IMR-90 (cell line): ENCODE results near the gene TIAM1. TPM values are rescaled to one million over a fixed set of nuclear protein-coding genes. Genes with fewer than 3 reads are reported as not detected.

Source experiments
- ATAC-seq: fragments of 200-7000 bp; cut with Tn5 transposase; 2 replicates; pipeline ENCODE4 v1.9.1; 2020; ENCODE audit warnings: low read depth, mild to moderate bottlenecking, moderate library complexity
- BruUV-seq: library from RNA; stranded (reverse); fragments of 400-500 nt; replicated peaks from 2 replicates; lab custom pipeline; 2021; lab: Mats Ljungman, UMichigan
- CTCF ChIA-PET: fragments of 300-600 bp; formaldehyde crosslinking; extraction: SDS; loops from one replicate; lab custom pipeline; 2021; ENCODE audit warnings: antibody characterized with exemption; lab: Yijun Ruan, JAX
- POLR2A ChIA-PET: fragments of 300-600 bp; sonication (Branson Sonifier 250); formaldehyde crosslinking; loops from one replicate; lab custom pipeline; 2022; ENCODE audit warnings: antibody characterized with exemption; ENCODE audit not compliant: unreplicated experiment; lab: Charles Lee
- DNase-seq: peaks from one replicate; pipeline ENCODE4 v3.0.0; 2013
- H2AFZ ChIP-seq: replicated peaks from 2 replicates; pipeline ENCODE3; 2013; ENCODE audit warnings: low read length, mild to moderate bottlenecking; ENCODE audit not compliant: poor library complexity
- H2AK5ac ChIP-seq: 2 replicates; pipeline ENCODE4 v1.6.1; 2013; ENCODE audit warnings: low read depth, low read length, inconsistent platforms
- H2AK9ac ChIP-seq: replicated peaks from 2 replicates; pipeline ENCODE3; 2013; ENCODE audit warnings: mild to moderate bottlenecking, low read depth, low read length, moderate library complexity; ENCODE audit not compliant: poor library complexity
- H2BK120ac ChIP-seq: 2 replicates; pipeline ENCODE4 v1.6.1; 2013; ENCODE audit warnings: low read depth, low read length, inconsistent platforms
- H2BK15ac ChIP-seq: 3 replicates; pipeline ENCODE4 v1.6.1; 2013; ENCODE audit warnings: low read depth, low read length, inconsistent platforms
- H2BK20ac ChIP-seq: 2 replicates; pipeline ENCODE4 v1.6.1; 2013; ENCODE audit warnings: low read depth, mild to moderate bottlenecking, inconsistent platforms, low read length, moderate library complexity
- H2BK5ac ChIP-seq: 2 replicates; pipeline ENCODE4 v1.6.1; 2013; ENCODE audit warnings: mild to moderate bottlenecking, low read depth, low read length, inconsistent platforms; ENCODE audit not compliant: poor library complexity, severe bottlenecking
- H3K14ac ChIP-seq: replicated peaks from 2 replicates; pipeline ENCODE4 v1.6.1; 2013; ENCODE audit warnings: low read depth, low read length, inconsistent platforms
- H3K18ac ChIP-seq: 2 replicates; pipeline ENCODE4 v1.6.1; 2013; ENCODE audit warnings: low read depth, low read length, control low read depth
- H3K23ac ChIP-seq: 2 replicates; pipeline ENCODE4 v1.6.1; 2013; ENCODE audit warnings: low read depth, low read length, inconsistent platforms
- H3K27ac ChIP-seq: 2 replicates; pipeline ENCODE4 v1.5.1; 2013; ENCODE audit warnings: mild to moderate bottlenecking, control low read depth, low read length; ENCODE audit not compliant: insufficient read depth
- H3K27me3 ChIP-seq: 2 replicates; pipeline ENCODE4 v1.6.1; 2013; ENCODE audit warnings: low read length; ENCODE audit not compliant: control insufficient read depth, insufficient read depth
- H3K36me3 ChIP-seq: 2 replicates; pipeline ENCODE4 v1.6.1; 2013; ENCODE audit warnings: low read length, mixed read lengths; ENCODE audit not compliant: control insufficient read depth, insufficient read depth
- H3K4ac ChIP-seq: 2 replicates; pipeline ENCODE4 v1.6.1; 2013; ENCODE audit warnings: low read depth, low read length, inconsistent platforms
- H3K4me1 ChIP-seq: 2 replicates; pipeline ENCODE4 v1.6.1; 2013; ENCODE audit warnings: low read length, mixed read lengths; ENCODE audit not compliant: control insufficient read depth, insufficient read depth
- H3K4me2 ChIP-seq: 2 replicates; pipeline ENCODE4 v1.6.1; 2013; ENCODE audit warnings: low read depth, mild to moderate bottlenecking, control low read depth, low read length, moderate library complexity
- H3K4me3 ChIP-seq: 2 replicates; pipeline ENCODE4 v1.5.1; 2013; ENCODE audit warnings: low read depth, mild to moderate bottlenecking, control low read depth, low read length, moderate library complexity; ENCODE audit not compliant: insufficient read depth
- H3K56ac ChIP-seq: 2 replicates; pipeline ENCODE4 v1.6.1; 2013; ENCODE audit warnings: low read length, inconsistent platforms; ENCODE audit not compliant: insufficient read depth; ENCODE audit errors: extremely low read depth
- H3K79me1 ChIP-seq, 2 experiments: 2 replicates each; pipeline ENCODE4 v1.6.1; 2013; ENCODE audit warnings: low read length in 2 of 2, inconsistent platforms in 1 of 2, low read depth in 1 of 2
- H3K9ac ChIP-seq: 2 replicates; pipeline ENCODE4 v1.6.1; 2013; ENCODE audit warnings: low read depth, low read length, control low read depth
- H3K9me1 ChIP-seq: 2 replicates; pipeline ENCODE4 v1.6.1; 2013; ENCODE audit warnings: low read length, inconsistent platforms; ENCODE audit not compliant: insufficient read depth
- H3K9me3 ChIP-seq: 2 replicates; pipeline ENCODE4 v1.6.1; 2013; ENCODE audit warnings: low read length; ENCODE audit not compliant: control insufficient read depth, insufficient read depth
- H4K20me1 ChIP-seq: 2 replicates; pipeline ENCODE4 v1.6.1; 2013; ENCODE audit warnings: low read length, inconsistent platforms; ENCODE audit not compliant: insufficient read depth
- H4K5ac ChIP-seq: 2 replicates; pipeline ENCODE4 v1.6.1; 2013; ENCODE audit warnings: mild to moderate bottlenecking, low read depth, low read length, control low read depth
- H4K8ac ChIP-seq, 2 experiments: 2 replicates each; pipeline ENCODE4 v1.6.1; 2013; ENCODE audit warnings: low read depth in 2 of 2, low read length in 2 of 2, control low read depth in 1 of 2, inconsistent platforms in 1 of 2
- H4K91ac ChIP-seq: 2 replicates; pipeline ENCODE4 v1.6.1; 2013; ENCODE audit warnings: low read depth, low read length, inconsistent platforms; ENCODE audit not compliant: insufficient read depth
- BHLHE40 ChIP-seq: fragments of 150-350 bp; IDR thresholded peaks from 2 replicates; pipeline ENCODE4 v1.6.1; 2016; ENCODE audit warnings: mild to moderate bottlenecking, low read depth, low read length
- CEBPB ChIP-seq: IDR thresholded peaks from 2 replicates; pipeline ENCODE4 v1.6.1; 2012; ENCODE audit warnings: low read depth, low read length, improper control_type of control experiment
- CHD1 ChIP-seq: IDR thresholded peaks from 2 replicates; pipeline ENCODE4 v1.6.1; 2012; ENCODE audit warnings: low read depth, low read length, improper control_type of control experiment
- CTCF ChIP-seq: conservative IDR thresholded peaks from 2 replicates; pipeline ENCODE4 v1.5.1; 2012; ENCODE audit warnings: mild to moderate bottlenecking, low read depth, low read length, improper control_type of control experiment
- ELK1 ChIP-seq: fragments of 150-350 bp; IDR thresholded peaks from 2 replicates; pipeline ENCODE4 v1.6.1; 2016; ENCODE audit warnings: low read depth, mild to moderate bottlenecking, low read length, moderate library complexity, borderline replicate concordance
- FOS ChIP-seq: fragments of 150-350 bp; IDR thresholded peaks from 2 replicates; pipeline ENCODE4 v1.6.1; 2016; ENCODE audit warnings: low read depth, low read length
- MAFK ChIP-seq: IDR thresholded peaks from 2 replicates; pipeline ENCODE4 v1.6.1; 2012; ENCODE audit warnings: low read depth, low read length, improper control_type of control experiment
- MAZ ChIP-seq: IDR thresholded peaks from 2 replicates; pipeline ENCODE4 v1.6.1; 2012; ENCODE audit warnings: low read depth, mild to moderate bottlenecking, low read length, improper control_type of control experiment, moderate library complexity, borderline replicate concordance
- MXI1 ChIP-seq: IDR thresholded peaks from 2 replicates; pipeline ENCODE4 v1.6.1; 2012; ENCODE audit warnings: low read depth, mild to moderate bottlenecking, low read length, moderate library complexity, borderline replicate concordance
- NFE2L2 ChIP-seq: fragments of 150-350 bp; IDR thresholded peaks from 2 replicates; pipeline ENCODE4 v1.6.1; 2016; ENCODE audit warnings: low read depth, mild to moderate bottlenecking, low read length
- POLR2A ChIP-seq: IDR thresholded peaks from 2 replicates; pipeline ENCODE4 v1.6.1; 2012; ENCODE audit warnings: mild to moderate bottlenecking, low read depth, low read length
- RAD21 ChIP-seq: IDR thresholded peaks from 2 replicates; pipeline ENCODE4 v1.6.1; 2012; ENCODE audit warnings: low read length, improper control_type of control experiment
- RCOR1 ChIP-seq: IDR thresholded peaks from 2 replicates; pipeline ENCODE4 v1.6.1; 2012; ENCODE audit warnings: mild to moderate bottlenecking, low read length, improper control_type of control experiment; ENCODE audit not compliant: insufficient replicate concordance
- RFX5 ChIP-seq: IDR thresholded peaks from 2 replicates; pipeline ENCODE4 v1.8.0; 2012; ENCODE audit warnings: low read depth, mild to moderate bottlenecking, low read length, moderate library complexity
- USF2 ChIP-seq: fragments of 150-350 bp; IDR thresholded peaks from 2 replicates; pipeline ENCODE4 v1.6.1; 2017; ENCODE audit warnings: mild to moderate bottlenecking, antibody characterized with exemption, low read length, low read depth
- WGBS, 2 experiments: methylation state at CpG; one replicate each; pipeline versions ENCODE4 v1.1.5 to v1.1.7; 2013; ENCODE audit warnings: missing lambda C conversion rate in 2 of 2; ENCODE audit not compliant: insufficient read length in 1 of 2; ENCODE audit errors: extremely low coverage in 2 of 2; 5-methylcytosine and 5-hydroxymethylcytosine counted together
- dilution Hi-C: fragments of 300-500 bp; cut with HindIII; formaldehyde crosslinking; loops from one replicate; pipeline ENCODE4 v1.14.3; 2018; ENCODE audit warnings: low sequenced_read_pairs; ENCODE audit not compliant: unreplicated experiment
- in situ Hi-C: fragments of 300-500 bp; cut with MboI; formaldehyde crosslinking; loops from 3 replicates; pipeline ENCODE4 v1.14.3; 2019; ENCODE audit warnings: low sequenced_read_pairs, inconsistent platforms, mixed read lengths
- intact Hi-C: fragments of 100-400 bp; cut with micrococcal nuclease; formaldehyde crosslinking; loops from 2 replicates; pipeline ENCODE4 v1.10.0; 2022
- polyA plus RNA-seq, 3 experiments: library from polyadenylated mRNA; depleted of rRNA; stranded (reverse); fragments of >200 nt; gene quantifications; 2 replicates each; pipeline ENCODE4 v1.2.3, GENCODE V29; 2012; ENCODE audit warnings: low replicate concordance in 1 of 3
- total RNA-seq: library from RNA; depleted of rRNA; stranded (reverse); fragments of >200 nt; gene quantifications from 2 replicates; pipeline ENCODE4 v1.2.3, GENCODE V29; 2012

The TIAM1 gene
- total and polyA plus RNA-seq, 2 of the 4 experiments (the other 2 are of a cell fraction) = 2.9 to 9.3 TPM

- H3K79me1 ChIP-seq = no peaks in the 10 kb centered on the region
- H2BK15ac ChIP-seq = no peak overlapping the region
- CTCF ChIA-PET = no interaction called here
- no peak overlapping the region for H2AK5ac ChIP-seq
- in situ Hi-C loops (no loop called here), intact Hi-C loops (no loop called here), dilution Hi-C loops (no loop called here)
- H3K27ac ChIP-seq = no peak overlapping the region
- H3K36me3 ChIP-seq = no peaks in the 10 kb centered on the region
- H3K9me1 ChIP-seq = no peaks in the 10 kb centered on the region
- no peak overlapping the region for H3K14ac ChIP-seq
- no peak overlapping the region for H4K8ac ChIP-seq
- H3K9me3 ChIP-seq = no peaks in the 10 kb centered on the region
- H2AFZ ChIP-seq = no peak overlapping the region
- no peaks in the 10 kb centered on the region for H4K20me1 ChIP-seq
- H4K5ac ChIP-seq = no peak overlapping the region
- H3K56ac ChIP-seq = no peak overlapping the region
- no peak overlapping the region for H3K4ac ChIP-seq
- TF ChIP-seq MAZ = no peak
- TF ChIP-seq RCOR1 = no peak
- no peak for TF ChIP-seq MAFK
- TF ChIP-seq RFX5 = no peak
- no peak for TF ChIP-seq ELK1
- TF ChIP-seq MXI1 = no peak
- TF ChIP-seq BHLHE40 = no peak
- no peak for TF ChIP-seq FOS
- no peak for TF ChIP-seq CHD1
- TF ChIP-seq NFE2L2 = no peak
- no peak for TF ChIP-seq CTCF
- TF ChIP-seq RAD21 = no peak
- TF ChIP-seq POLR2A = no peak
- TF ChIP-seq USF2 = no peak
- TF ChIP-seq CEBPB = no peak
- no peak overlapping the region for H2AK9ac ChIP-seq
- H4K91ac ChIP-seq = no peak overlapping the region
- H2BK20ac ChIP-seq = no peak overlapping the region
- no peak overlapping the region for H3K4me2 ChIP-seq
- H3K27me3 ChIP-seq = no peaks in the 10 kb centered on the region
- no CpG with 5 or more reads among the region's 11 CpGs for WGBS, 2 experiments
- BruUV-seq = no TSS peak
- H2BK5ac ChIP-seq = no peak overlapping the region
- no peak overlapping the region for H3K9ac ChIP-seq
- POLR2A ChIA-PET = no interaction called here
- no peak overlapping the region for H3K23ac ChIP-seq
- H3K4me1 ChIP-seq = no peaks in the 10 kb centered on the region
- no peak overlapping the region for H2BK120ac ChIP-seq
- ATAC-seq (no peak), DNase-seq (no peak)
- no peak overlapping the region for H3K18ac ChIP-seq
- H3K4me3 ChIP-seq = no peak overlapping the region
Measured at GRCh38 chr21:31265366-31266013, 78.6 kb downstream of the TIAM1 start.
